Kidney capillary endothelial cell (primary cell): Measurements from ENCODE around the gene RABEP2.
"Not testable (repeated sequence)": the region's sequence is repeated elsewhere in the genome, so short reads cannot be mapped to it uniquely, and the experiment has no call there.

ENCODE experiments used
- DNase-seq: peaks from one replicate; pipeline ENCODE4 v3.0.0-alpha.2; 2018; ENCODE audit warnings: low spot score

The RABEP2 gene

GRCh38 chr16:28924762-28925385, at the start of gene RABEP2:
RABEP2 (minus strand) TSS chr16:28925238; CDS start chr16:28925163, 75 bp downstream.
- peak; percentile 85 for DNase-seq

DNA sequence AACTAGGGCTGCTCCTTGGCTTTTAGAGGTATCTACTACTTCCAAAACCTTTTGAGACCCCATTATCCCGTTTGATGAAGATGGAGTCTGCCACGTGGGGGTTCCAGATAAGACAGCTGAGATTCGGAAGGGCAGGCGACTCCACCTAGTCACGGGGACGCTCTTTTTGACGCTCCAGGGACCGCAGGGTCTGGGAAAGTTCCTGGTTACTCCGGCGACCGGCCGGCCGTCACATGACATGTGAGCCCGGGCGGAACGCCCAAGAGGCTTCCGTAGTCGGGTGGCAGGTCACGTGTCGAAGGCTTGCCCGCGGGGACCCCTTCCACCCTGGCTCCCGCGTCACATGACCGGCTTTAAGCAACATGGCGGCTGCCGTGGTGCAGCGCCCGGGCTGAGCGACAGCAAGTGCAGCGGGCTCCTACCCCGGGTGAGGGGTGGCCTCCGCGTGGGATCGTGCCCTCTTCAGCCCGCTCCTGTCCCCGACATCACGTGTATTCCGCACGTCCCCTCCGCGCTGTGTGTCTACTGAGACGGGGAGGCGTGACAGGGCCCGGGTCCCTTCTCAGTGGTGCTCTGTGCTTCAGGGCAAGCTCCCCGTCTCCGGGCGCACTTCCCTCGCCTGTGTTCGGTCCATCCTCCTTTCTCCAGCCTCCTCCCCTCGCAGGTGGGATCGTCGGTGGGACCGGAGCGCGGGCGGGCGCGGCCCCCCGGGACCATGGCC, 49.6 kb upstream of the RABEP2 start, which contains the start of gene SPNS1:
SPNS1 (plus strand) TSS at position 342 of the 721 bp plus-strand sequence; CDS start at position 716, 374 bp downstream.
- peak; percentile 94 for DNase-seq

- peak; percentile 63 for DNase-seq
Measured at GRCh38 chr16:28974007-28974436, 49.0 kb upstream of the RABEP2 start.

DNA sequence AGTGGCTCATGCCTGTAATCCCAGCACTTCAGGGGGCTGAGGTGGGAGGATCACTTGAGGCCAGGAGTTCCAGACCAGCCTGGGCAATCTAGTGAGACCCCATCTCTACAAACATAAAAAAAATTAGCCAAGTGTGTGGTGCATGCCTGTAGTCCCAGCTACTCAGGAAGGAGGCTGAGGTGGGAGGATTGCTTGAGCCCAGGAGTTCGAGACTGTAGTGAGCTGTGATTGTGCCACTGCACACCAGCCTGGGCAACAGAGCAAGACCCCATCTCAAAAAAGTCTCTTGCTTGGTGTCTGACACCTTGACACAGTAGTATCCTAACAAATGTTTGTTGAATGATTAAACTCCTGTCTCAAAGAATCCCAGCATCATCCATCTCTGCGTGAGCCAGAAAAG, 44.7 kb upstream of the RABEP2 start:
- not testable (repeated sequence) for DNase-seq

DNA sequence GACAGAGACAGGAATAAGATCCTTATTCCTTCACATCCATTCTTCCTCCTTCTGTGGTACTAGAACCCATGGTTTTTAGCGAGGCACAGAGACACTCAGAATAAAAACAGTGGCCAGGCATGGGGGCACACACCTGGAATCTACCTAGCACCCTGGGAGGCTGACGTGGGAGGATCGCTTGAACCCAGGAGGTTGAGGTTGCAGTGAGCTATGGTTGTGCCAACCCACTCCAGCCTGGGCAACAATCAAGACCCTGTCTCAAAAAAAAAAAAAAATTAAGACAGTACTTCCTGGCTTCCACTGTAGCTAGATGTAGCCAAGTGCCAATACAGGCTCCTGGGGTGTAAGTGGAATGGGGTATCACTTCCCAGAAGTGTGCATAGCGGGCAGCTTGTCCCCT, 42.1 kb upstream of the RABEP2 start:
- DNase-seq = no peak

GRCh38 chr16:28964496-28964895, 39.5 kb upstream of the RABEP2 start:
- no peak for DNase-seq

- DNase-seq = no peak
Measured at GRCh38 chr16:28964072-28964471, 39.0 kb upstream of the RABEP2 start.

DNA sequence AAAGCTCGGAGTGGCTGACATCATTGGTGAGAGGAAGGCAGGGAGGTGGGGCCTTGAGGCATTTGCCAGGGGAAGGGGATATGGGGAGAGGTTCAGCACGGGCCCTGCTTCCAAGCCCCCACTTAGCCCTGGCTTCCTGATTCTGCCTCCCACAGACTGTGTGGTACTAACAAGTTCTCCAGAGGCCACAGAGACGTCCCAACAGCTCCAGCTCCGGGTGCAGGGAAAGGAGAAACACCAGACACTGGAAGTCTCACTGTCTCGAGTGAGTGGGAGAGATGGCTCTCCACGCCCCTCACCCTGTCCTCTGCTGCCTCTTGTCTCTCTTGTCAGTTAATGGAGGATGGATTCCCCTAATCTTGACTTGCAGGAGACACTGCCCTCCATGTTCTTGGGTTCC, 33.8 kb upstream of the RABEP2 start:
- no peak for DNase-seq

DNA sequence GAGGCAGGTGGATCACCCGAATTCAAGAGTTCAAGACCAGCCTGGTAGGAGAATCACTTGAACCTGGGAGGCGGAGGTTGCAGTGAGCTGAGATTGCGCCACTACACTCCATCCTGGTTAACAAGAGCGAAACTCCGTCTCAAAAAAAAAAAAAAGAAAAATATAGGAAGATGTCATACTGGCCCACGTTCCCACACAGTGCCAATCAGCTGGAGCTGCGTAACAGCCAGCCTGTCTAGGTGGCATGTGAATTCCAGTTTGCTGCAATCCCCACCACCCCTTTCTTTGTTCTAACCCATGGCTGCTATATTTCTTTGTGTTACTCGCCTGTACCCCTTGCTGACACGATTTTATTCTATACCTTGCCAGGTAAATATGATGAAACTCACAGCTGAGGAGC, 33.2 kb upstream of the RABEP2 start:
- DNase-seq = no peak

GRCh38 chr16:28951410-28951943, 26.4 kb upstream of the RABEP2 start:
- no peak for DNase-seq

DNA sequence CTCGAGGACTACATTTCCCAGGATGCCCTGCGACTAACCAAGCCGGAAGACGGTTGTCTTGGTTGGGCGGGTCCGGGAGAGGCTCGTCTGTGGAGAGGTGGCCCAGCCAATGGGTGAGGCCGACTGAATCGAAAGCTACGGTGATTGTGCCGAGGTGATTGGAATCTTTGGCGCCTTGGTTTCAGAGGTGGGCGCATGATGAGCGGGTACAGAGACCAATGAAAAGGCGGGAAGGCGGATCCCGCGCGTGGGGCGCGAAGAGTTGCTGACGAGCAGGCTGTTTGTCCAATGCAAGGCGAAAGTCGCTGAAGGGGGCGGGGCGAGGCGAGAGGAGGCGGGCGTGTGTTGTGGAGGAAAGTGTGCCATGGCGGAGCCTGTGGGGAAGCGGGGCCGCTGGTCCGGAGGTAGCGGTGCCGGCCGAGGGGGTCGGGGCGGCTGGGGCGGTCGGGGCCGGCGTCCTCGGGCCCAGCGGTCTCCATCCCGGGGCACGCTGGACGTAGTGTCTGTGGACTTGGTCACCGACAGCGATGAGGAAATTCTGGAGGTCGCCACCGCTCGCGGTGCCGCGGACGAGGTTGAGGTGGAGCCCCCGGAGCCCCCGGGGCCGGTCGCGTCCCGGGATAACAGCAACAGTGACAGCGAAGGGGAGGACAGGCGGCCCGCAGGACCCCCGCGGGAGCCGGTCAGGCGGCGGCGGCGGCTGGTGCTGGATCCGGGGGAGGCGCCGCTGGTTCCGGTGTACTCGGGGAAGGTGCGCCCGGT, 25.8 kb upstream of the RABEP2 start, which contains the start of gene NFATC2IP:
NFATC2IP (plus strand) TSS at position 290 of the 762 bp plus-strand sequence; CDS start at position 365, 75 bp downstream.
- DNase-seq = peak; percentile 99

DNA sequence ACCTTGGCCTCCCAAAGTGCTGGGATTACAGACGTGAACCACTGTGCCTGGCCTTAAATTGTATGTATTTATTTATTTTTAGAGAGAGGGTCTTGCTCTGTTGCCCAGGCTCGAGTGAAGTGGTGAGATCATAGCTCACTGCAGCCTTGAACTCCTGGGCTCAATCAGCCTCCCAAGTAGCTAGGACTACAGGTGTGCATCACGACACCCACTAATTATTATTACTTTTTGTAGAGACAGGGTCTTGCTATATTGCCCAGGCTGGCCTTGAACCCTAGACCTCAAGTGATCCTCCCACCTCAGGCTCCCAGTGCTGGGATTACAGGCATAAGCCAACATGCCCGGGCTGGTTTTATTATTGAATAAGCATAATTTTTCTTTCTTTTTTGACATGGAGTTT, 21.6 kb upstream of the RABEP2 start:
- DNase-seq = no peak

DNA sequence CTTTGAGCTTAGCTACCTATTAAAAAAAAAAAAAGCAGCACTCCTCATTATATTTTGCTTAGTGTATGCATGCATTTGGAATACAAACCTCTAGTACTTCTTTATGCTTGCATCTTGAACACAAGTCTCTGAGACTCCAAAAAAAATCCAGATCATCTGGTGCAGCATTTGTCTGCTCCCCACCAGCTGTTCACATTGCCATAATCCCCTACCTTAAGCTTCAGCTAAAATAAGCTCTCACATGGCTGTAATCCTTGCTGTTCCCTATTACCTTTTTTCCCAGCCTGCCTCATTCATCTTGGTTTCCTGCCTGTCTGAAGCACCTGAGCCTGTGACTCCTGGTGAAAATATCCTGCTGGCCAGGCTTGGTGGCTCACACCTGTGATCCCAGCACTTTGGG, 18.2 kb upstream of the RABEP2 start:
- DNase-seq = no peak

- DNase-seq = not testable (repeated sequence)
Measured at GRCh38 chr16:28939825-28940224, 14.8 kb upstream of the RABEP2 start.

GRCh38 chr16:28938721-28939120, 13.7 kb upstream of the RABEP2 start:
- no peak for DNase-seq

DNA sequence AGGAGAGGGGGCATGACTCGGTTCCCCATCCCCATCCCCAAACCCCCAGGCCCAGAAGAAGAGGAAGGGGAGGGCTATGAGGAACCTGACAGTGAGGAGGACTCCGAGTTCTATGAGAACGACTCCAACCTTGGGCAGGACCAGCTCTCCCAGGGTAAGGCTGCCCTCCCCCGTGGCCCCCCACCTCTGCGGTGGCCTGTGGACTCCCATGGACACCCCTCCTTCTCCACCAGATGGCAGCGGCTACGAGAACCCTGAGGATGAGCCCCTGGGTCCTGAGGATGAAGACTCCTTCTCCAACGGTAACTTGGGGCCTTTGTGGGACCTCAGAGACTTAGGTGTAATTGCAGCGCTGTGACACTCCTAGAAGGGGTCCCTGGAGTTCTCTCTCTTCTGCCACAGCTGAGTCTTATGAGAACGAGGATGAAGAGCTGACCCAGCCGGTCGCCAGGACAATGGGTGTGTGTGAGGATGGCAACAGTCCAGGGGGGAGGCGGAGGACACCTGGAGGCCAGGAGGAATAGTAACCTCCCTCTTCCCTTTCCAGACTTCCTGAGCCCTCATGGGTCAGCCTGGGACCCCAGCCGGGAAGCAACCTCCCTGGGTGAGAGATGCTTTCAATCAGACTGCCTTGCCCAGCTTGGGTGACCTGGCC, 12.3 kb upstream of the RABEP2 start:
- DNase-seq = no peak

DNA sequence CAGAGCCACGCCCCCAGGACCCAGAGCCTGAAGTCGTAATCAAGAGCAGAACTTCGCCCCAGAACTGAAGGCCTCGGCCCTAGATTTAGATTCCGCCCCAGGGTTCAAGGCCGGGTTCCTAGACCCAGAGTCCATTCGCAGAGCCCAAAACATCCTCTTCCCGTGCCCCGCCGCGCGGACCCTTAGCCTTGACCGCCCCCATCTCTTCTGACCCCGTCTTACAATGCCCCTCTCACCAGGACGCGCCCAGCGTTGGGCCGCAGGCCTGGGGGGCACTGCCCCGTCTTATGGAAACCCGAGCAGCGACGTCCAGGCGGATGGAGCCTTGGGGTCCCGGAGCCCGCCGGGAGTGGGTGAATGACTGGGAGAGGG, 11.7 kb upstream of the RABEP2 start:
- DNase-seq = no peak

DNA sequence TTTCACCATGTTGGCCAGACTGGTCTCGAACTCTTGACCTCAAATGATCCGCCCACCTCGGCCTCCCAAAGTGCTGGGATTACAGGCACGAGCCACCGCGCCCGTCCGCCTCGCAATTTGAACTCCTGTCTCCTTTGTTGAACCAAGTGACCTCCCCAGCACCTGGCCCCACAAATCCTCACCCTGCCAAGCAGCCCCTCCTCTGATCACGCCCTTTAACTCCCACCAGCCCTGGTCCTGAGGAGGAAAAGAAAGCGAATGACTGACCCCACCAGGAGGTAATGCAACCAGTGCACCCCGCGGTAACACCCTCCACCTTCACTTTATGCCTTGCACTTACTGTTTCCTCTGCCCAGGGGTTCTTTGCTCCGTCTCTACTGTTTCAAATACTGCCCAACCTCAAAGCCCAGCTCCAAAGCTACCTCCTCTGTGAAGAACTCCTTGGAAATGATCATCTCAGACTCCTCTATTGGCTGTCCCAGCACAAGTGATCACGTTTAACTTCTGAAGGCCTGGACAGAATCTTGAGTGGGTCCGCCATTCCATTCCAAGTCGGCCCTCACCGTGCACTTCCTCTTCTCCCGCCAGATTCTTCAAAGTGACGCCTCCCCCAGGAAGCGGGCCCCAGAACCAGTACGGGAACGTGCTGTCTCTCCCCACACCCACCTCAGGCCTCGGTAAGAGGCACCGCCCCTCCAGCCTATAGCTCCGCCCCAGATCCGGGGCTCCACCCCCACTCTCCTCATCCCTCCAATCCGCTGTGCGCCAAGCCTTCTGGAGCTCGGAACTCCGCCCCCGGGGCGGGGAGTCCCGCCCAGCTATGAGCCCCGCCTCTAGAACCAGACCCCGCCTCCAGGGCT, 11.1 kb upstream of the RABEP2 start:
- DNase-seq = peak; percentile 78

GRCh38 chr16:28935346-28935745, 10.3 kb upstream of the RABEP2 start:
- no peak for DNase-seq

DNA sequence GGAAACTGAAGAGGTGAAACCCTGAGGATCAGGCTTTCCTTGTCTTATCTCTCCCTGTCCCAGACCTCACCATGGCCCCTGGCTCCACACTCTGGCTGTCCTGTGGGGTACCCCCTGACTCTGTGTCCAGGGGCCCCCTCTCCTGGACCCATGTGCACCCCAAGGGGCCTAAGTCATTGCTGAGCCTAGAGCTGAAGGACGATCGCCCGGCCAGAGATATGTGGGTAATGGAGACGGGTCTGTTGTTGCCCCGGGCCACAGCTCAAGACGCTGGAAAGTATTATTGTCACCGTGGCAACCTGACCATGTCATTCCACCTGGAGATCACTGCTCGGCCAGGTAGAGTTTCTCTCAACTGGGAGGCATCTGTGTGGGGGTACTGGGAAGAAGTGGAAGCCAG, 8.1 kb upstream of the RABEP2 start:
- no peak for DNase-seq
